ENCODE data around the gene KIF23. TPM values are rescaled to one million over a fixed set of nuclear protein-coding genes. Genes with fewer than 3 reads are reported as not detected.

Gene KIF23
- total RNA-seq, 1 donor from 2014 or later, result 1.8 TPM

DNA sequence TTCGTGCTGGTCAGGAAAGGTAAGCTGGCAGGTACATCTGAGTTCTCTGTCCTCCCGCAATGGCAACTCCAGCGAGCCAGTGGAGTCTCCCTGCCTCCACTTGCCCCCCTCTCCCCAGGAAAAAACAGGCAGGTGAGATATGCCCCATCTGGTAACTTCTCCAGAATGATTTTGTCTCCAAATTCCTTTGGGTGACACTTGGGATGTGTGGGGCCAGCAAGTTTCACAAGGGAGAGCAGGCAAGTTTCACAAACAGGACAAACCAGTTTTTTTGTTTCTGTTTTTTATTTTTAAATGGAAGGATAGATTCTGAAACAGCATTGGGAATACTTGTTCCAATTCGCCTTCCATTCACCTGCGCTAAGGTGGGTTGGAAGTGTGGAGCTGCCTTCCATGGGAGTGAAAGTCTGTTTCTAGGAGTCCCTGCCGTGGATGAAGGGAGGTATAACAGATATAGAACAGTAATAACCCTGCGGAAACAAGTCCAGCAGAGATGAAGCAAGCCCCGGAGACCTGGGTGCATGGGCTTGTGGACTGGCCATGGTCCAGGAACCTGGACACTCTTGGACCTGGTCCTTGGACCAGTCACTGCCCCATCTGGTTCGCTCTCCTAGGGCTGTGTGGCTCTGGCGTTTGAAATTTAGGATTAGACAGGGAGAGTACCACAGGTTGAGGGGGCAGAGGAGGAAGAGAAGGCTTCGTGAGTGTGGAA, 22.9 kb upstream of the KIF23 start:
- intact Hi-C loops (cut with DNase I), result no loop called here
- H3K36me3 ChIP-seq, result no peaks in the 10 kb centered on the region
- no peaks in the 10 kb centered on the region for H3K27me3 ChIP-seq
- TF ChIP-seq, protein P1, sequence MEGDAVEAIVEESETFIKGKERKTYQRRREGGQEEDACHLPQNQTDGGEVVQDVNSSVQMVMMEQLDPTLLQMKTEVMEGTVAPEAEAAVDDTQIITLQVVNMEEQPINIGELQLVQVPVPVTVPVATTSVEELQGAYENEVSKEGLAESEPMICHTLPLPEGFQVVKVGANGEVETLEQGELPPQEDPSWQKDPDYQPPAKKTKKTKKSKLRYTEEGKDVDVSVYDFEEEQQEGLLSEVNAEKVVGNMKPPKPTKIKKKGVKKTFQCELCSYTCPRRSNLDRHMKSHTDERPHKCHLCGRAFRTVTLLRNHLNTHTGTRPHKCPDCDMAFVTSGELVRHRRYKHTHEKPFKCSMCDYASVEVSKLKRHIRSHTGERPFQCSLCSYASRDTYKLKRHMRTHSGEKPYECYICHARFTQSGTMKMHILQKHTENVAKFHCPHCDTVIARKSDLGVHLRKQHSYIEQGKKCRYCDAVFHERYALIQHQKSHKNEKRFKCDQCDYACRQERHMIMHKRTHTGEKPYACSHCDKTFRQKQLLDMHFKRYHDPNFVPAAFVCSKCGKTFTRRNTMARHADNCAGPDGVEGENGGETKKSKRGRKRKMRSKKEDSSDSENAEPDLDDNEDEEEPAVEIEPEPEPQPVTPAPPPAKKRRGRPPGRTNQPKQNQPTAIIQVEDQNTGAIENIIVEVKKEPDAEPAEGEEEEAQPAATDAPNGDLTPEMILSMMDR (IDR thresholded peaks at IDR 0.05), result no peak
- no peak overlapping the region for H3K4me3 ChIP-seq
- H3K27ac ChIP-seq, result no peak overlapping the region
- no peak for DNase-seq (ENCODE audit: low spot score in 2 of 2)
- H3K4me1 ChIP-seq, result peaks cover 0 to 7% of the 10 kb centered on the region in 2 donors
- H3K9me3 ChIP-seq, result no peaks in the 10 kb centered on the region

DNA sequence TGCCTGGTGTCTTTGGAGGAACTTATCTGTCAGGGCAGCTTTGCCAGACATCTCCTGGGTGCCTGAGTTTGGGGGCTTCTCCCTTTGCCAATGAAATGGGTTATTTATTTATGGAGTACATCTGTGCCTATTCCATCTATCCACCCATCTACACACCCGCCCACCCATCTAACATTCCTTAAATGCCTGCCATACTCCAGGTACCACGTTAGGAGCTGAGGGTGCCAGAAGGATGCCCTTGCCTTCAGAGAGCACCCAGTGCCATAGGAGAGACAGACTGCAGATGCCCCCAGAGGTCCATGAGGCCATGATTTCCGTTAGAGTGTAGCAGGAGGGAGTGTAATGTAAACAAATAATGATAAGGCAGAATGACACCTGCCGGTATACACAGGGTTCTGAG, 21.8 kb upstream of the KIF23 start:
- no peaks in the 10 kb centered on the region for H3K9me3 ChIP-seq
- no peak overlapping the region for H3K27ac ChIP-seq
- TF ChIP-seq, protein P1 (IDR thresholded peaks at IDR 0.05), result no peak
- no peak for DNase-seq (ENCODE audit: low spot score in 2 of 2)
- peaks cover 0 to 7% of the 10 kb centered on the region in 2 donors for H3K4me1 ChIP-seq
- no peaks in the 10 kb centered on the region for H3K36me3 ChIP-seq
- H3K27me3 ChIP-seq, result no peaks in the 10 kb centered on the region
- H3K4me3 ChIP-seq, result no peak overlapping the region
- intact Hi-C loops (cut with DNase I), result no loop called here

DNA sequence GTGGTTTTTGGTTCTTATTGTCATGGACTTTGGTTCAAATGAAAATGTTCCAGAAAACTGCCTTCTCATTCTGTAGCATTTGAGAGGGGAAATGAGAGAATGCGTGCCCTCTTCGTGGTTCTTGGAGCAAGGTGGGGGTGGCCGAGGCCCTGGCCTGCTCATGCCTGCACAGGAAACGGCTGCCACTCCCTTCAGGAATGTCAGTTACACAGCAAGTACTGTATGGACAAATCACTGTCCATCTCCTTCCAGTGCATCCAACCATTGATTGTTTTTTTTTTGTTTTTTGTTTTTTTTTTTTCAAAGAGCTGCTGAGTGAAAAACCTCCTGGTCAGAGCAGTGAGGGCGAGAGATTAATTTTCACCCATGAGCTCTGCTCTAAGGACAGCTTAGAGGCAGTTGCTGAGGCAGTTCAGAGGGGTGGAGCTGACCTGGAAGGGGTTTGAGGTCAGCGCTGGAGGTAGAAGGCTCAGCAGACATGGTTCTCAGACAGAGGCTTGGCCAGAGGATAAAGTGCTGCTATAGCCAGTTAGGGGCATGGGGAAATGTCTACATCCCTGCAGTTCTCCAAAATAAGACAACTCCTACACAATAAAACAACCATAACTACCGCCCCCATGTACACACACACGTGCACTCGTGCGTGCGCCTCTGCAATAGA, 20.2 kb upstream of the KIF23 start:
- peak overlapping the region in 1 of 2 donors; percentile 46 for H3K4me3 ChIP-seq
- intact Hi-C loops (cut with DNase I), result loop anchor here (1.0 kb wide), 1 partner anchor 335 kb away; no protein-coding TSS in a partner anchor

DNA sequence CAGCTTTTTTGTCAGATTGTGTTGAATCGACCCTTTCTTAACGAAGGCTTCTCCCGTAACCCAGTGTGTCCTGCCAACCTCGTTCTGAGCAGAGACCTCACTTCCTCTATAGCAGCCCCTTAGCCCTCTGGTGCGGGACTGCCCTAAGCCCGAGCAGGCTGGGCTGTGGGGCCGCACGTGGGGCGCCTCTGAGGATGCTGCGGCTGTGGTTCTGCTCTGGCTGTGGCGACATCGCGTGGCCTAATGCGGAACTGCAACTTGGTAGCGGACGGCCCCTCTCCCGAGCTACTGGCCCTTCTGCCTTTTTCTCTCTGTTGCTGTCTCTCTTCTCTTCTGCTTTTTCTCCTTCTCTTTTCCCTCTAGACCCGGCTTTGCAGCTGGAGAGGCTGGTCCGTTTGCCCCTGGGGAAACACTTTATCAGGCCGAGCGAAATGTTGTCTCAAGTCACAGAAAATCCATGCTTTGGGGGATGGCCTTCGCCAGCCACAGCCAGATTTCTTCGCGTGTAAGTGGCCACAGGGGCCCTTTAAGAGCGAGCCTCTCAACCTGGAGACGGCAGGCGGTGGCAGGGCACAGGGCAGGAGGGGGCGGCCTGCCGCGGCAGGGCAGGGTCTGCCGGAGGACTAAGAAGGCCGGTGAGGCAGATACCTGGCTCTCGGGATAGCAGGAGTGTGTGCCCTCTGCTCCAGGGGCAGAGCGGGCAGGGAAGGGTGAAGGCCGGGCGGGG, 19.4 kb upstream of the KIF23 start:
- peak in 1 of 2 donors; percentile 85 for DNase-seq (ENCODE audit: low spot score in 2 of 2)
- Histone ChIP-seq H3K27me3 (no peaks in the 10 kb centered on the region), H3K36me3 (no peaks in the 10 kb centered on the region), H3K4me1 (peaks cover 0 to 7% of the 10 kb centered on the region in 2 donors), H3K4me3 (peak overlapping the region; percentile 19 to 46), H3K9me3 (no peaks in the 10 kb centered on the region), H3K27ac (no peak overlapping the region)
- TF ChIP-seq, protein P1 (IDR thresholded peaks at IDR 0.05), result peak; percentile 78 to 99 (median 98)
- intact Hi-C loops (cut with DNase I), result loop anchor here (1.0 kb wide), 1 partner anchor 335 kb away; no protein-coding TSS in a partner anchor

More for the DNA sequence above, 20.2 kb upstream of the KIF23 start:
- Histone ChIP-seq H3K4me1 (peaks cover 0 to 7% of the 10 kb centered on the region in 2 donors), H3K9me3 (no peaks in the 10 kb centered on the region), H3K27ac (no peak overlapping the region), H3K27me3 (no peaks in the 10 kb centered on the region), H3K36me3 (no peaks in the 10 kb centered on the region)
- TF ChIP-seq, protein P1 (IDR thresholded peaks at IDR 0.05), result no peak
- DNase-seq (ENCODE audit: low spot score in 2 of 2), result no peak

DNA sequence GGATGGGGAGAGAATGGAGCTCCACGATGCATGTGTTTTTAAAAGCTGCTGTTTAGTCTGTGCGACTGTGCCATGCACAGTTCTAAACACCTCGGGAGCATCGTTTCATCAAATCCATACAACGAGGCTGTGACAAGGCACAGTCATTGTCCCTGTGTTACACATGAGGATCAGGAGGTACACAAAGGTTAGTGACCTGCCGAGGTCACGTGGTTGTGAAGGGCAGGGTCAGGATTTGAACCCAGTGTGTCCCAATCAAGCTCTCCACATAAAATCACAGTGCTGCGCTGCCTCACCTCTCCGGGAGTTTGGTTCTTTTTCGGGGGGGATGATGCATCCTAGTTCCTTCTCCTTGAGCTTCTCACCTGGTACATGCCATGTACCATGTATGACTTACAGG, 18.7 kb upstream of the KIF23 start:
- no peak for DNase-seq (ENCODE audit: low spot score in 2 of 2)
- H3K4me1 ChIP-seq, result peaks cover 0 to 7% of the 10 kb centered on the region in 2 donors
- no peaks in the 10 kb centered on the region for H3K9me3 ChIP-seq
- intact Hi-C loops (cut with DNase I), result no loop called here
- no peak overlapping the region for H3K4me3 ChIP-seq
- H3K27ac ChIP-seq, result no peak overlapping the region
- H3K36me3 ChIP-seq, result no peaks in the 10 kb centered on the region
- no peaks in the 10 kb centered on the region for H3K27me3 ChIP-seq
- TF ChIP-seq, protein P1 (IDR thresholded peaks at IDR 0.05), result no peak

Measured in ascending aorta (tissue), 2 donors.